ENCODE results near the gene FAM76A.

- TF ChIP-seq CTCF (IDR thresholded peaks at IDR 0.05 in 8 of 11, conservative IDR thresholded peaks at IDR 0.05 in 3 of 11): no peak
- TF ChIP-seq POLR2AphosphoS5 (IDR thresholded peaks at IDR 0.05): no peak
- no peak for TF ChIP-seq POLR2A (IDR thresholded peaks at IDR 0.05)
Measured at GRCh38 chr1:27759236-27759635, 33.5 kb downstream of the FAM76A start.

Data from spleen (tissue), 7 donors.